GM19025 (cell line): ENCODE data around the gene SNX13.
"Not testable (repeated sequence)": the region's sequence is repeated elsewhere in the genome, so short reads cannot be mapped to it uniquely, and the experiment has no call there.

Source experiments
- ATAC-seq: cut with Tn5 transposase; IDR thresholded peaks from one replicate; pipeline ENCODE4 v1.9.1; 2021; ENCODE audit warnings: mild to moderate bottlenecking, low read depth, moderate library complexity; ENCODE audit not compliant: unreplicated experiment

SNX13 gene

DNA sequence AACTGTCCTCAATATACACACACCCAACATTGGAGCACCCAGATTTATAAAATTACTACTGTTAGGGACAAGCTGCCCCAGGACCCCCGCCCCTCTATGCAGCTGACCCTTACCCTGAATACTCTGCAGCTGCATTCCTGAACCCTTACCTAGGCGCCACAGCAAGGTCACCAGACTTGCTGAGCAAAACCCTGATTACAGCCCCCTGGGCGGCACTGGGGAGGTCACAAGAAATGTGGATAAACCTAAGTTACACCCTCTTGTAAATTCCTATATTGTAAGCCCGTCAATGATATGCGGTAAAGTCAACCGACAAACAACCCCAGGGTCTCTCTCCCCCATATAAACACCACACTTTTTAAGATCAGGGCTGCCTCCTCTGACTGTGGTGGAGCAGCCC lies 25.1 kb downstream of the SNX13 start:
- ATAC-seq, result no peak

DNA sequence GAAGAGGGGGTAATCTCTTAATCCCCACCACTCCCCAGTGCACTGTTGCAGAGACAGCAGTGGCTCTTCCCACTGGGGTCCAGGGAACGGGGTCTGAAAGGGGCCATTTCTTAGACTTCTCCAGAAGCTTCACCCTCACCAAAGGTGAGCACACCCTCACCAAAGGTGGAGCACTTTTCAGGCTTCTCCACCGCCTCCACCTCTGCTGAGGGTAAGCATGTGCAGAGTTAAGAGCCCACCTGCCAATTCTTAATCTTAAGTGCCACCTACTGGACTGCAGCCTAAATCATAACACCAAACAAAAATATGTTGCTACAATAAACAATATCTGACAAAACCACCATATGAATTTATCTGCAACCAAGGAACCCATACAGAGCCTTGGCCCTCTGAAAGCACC lies 27.0 kb downstream of the SNX13 start:
- ATAC-seq, result no peak

DNA sequence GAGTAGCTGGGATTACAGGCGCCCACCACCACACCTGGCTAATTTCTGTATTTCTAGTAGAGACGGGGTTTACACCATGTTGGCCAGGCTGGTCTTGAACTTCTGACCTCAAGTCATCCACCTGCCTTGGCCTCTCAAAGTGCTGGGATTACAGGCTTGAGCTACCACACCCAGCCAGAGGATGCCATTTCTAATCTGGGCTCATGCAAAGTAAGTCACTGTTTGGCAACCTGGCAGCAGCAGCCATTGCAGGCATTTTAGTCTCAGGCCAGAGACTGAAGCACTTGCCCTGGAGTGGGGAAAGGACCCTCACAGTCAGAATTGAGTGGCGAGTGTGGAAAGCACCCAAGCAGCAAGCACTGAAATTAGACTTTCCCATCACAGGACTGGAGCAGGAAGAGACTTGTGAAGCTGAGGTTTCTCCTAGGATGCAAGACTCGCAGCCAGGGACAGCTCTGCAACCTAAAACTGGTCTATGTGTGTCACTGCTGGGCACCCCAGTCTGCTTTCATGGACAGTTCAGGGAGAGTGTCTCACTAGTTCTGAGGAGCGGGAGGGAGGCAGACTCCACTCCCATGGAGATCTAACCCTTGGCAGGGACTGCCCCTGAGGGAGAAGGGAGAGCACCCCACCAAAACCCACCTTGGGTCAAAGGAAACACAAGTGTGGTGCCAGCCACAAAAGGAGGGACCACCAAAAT lies 27.6 kb downstream of the SNX13 start:
- ATAC-seq, result no peak

DNA sequence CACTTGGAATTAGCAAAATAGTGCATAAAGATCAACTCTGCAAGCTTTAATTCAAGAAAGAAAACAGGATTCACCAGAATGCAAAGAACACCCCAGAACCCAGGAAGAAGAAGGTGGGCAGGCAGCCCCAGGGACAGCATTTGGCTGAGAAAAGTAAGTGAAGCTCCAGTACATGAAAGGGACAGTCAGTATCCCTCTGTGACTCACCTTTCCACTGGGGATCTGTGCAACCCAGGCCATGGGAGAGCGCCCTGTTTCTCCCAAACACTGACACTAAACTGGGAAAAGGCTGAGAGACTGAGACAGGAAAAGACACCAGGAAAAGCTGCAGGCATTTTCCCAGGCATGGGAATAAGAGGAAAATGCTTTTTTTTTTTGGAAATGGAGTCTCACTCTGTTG lies 28.2 kb downstream of the SNX13 start:
- ATAC-seq, result no peak

DNA sequence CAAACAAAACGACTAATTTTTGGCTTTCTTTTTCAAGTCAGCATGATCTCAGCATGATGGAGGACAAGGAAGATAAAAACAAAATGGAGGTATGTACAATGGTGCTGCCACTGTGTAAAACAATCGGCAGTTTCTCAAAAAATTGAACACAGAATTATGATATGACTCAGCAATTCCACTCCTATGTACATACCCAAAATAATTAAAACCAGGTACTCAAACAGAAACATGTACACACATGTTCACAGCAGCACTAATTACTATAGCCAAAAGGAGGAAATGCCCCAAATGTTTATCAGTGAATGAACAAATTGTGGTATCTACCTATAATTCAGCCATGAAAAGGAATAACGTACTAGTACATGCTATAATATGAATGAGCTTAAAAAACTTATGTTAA lies 29.9 kb downstream of the SNX13 start:
- ATAC-seq, result no peak

DNA sequence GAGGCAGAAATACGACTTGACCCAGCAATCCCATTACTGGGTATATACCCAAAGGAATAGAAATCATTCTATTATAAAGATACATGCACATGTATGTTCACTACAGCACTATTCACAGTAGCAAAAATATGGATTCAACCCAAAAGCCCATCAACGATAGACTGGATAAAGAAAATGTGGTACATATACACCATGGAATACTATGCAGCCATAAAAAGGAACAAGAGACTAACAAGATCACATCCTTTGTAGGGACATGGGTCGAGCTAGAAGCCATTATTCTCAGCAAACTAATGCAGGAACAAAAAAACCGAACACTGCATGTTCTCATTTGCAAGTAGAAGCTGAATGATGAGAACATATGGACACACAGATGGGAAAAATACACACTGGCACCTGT lies 31.0 kb downstream of the SNX13 start:
- not testable (repeated sequence) for ATAC-seq

DNA sequence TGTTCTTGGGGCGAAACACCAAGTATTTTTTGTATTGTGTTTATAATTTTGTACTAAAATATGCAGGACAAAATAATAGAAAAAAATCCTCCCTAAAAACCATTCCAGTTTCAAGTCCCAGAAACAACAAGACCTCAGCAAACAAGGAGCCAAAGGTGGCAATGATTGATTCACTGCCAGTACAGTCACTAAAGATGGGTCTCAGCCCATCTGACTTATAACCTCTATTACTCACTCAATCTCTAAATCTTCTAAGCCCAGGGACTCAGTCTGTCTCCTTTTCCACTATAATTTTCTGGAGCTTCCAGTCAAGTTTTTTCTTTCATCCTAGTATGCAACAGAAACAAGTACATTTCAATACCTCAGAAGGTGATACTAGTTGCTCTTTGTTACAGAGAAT lies 33.3 kb downstream of the SNX13 start:
- no peak for ATAC-seq

DNA sequence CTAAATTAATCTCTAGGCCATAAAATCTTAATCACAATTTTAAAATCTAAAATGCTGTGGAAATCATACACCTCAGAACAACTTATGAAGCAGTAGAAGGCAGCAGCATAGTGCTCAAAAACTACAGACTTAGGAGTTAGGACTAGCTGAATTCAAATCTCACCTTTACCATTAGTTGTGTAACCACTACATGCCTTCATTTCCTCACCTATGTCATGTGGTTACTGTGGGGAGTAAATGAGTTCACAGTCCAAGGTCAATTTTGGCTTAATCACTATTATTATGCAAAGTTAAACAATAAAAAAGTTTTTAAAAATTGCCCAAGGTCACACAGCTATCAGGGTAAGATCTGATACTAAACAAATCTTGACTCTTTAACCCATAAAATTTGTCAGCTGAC lies 37.0 kb downstream of the SNX13 start:
- ATAC-seq, result no peak

DNA sequence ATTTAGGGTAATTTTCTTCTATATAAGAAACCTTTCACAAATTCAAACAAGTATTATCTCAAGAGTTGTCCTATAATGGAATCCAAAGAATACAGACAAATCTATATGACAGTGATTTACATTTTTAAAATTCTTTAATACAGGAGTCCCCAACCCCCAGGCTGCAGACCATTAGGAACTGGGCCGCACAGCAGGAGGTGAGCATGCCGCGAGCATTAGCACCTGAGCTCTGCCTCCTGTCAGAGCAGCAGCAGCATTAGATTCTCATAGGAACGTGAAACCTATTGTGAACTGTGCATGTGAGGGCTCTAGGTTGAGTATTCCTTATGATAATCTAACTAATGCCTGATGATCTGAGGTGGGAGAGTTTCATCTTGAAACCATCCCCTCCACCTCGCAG lies 37.7 kb downstream of the SNX13 start:
- no peak for ATAC-seq

DNA sequence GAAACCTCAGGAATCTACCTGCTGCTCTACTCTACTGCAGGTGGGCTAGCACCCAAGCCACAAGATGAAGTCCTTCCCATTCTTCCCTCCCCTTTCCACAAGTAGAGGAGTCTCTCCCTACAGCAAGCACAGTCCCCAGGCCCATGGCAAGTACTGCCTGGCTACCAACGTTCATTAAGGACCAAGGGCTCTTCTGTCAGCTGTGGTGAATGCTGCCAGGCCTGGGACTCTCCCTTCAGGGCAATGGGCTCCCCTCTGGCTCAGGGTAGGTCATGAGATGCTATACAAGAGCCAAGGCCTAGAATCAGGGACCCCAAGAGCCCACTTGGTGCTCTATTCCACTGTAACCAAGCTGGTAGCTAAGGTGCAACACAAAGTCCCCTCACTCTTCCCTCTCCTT lies 39.8 kb downstream of the SNX13 start:
- no peak for ATAC-seq

DNA sequence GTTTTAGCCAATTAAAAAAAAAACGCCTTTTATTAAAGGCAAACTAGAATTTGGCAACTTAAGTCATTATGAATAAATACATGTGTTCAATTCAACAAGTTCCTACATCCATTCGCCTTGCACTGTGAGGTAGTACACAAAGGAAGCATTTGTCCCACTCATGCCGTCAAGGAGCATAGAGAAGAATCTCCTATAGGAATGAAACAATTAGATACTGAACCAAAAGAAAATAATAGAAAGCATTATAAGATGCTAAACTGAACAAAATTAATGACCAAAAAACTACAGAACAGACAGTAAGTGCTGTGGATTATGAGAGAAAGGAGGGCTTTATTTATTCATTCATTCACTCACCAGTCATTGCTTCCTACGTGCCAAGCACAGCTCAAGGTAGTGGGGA lies 42.2 kb downstream of the SNX13 start:
- no peak for ATAC-seq

DNA sequence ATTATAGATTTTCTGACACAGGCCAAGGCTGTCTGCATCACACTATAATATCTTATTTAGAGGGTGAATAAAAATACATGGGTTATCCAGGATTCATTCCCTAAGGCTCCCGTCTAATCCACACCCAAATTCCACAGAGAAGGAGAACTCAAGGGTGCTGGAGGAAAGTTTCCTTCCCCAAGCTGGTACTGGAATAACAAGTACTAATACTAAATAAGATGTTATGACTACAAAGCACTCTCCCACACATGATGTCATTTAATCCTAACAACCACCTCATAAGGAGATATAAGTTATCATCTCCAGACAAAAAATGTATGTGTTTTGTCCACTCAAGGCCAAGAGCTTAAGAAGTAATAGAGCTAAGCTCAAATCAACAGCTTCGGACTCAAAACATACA lies 53.0 kb downstream of the SNX13 start:
- no peak for ATAC-seq

DNA sequence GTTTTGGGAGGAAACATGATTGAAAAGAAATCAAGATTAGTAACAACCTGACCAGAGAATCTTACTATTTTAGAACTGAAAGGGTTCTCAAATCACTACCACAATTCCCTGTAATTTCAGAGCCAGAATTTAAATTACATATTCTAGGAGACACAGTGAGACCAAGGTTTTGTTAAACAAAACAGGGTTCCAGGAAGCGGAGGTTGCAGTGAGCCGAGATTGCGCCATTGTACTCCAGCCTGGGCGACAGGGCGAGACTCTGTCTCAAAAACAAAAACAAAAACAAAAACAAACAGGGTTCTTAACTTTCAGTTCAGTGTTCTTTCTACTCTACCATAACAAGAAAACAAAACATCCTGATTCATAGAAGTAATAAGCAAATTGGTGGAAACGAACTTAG lies 57.6 kb downstream of the SNX13 start:
- no peak for ATAC-seq

DNA sequence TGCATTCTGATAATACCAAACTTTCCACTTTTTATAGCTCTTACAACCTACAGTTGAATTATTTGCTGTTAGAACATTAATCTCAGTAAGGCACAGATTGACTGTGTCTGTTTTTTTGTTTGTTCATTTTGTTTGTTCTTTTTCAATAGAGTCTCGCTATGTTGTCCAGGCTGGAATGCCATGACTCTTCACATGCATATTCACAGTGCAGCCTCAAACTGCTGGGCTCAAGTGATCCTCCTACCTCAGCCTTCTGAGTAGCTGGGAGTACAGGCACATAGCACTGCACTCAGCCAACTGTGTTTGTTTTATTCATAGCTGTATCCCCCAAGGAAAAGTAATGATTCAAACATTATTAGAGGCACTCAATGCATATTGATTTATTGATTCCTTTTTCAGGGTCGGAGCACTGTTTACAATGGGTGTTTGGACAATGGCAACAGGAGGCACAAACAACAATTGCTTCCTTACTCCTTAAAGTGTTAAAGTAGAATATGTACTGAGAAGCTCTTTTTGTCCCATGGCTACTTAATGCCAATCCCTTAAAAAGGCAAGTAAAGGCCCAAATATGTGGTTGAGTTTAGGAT lies 61.1 kb downstream of the SNX13 start:
- no peak for ATAC-seq

DNA sequence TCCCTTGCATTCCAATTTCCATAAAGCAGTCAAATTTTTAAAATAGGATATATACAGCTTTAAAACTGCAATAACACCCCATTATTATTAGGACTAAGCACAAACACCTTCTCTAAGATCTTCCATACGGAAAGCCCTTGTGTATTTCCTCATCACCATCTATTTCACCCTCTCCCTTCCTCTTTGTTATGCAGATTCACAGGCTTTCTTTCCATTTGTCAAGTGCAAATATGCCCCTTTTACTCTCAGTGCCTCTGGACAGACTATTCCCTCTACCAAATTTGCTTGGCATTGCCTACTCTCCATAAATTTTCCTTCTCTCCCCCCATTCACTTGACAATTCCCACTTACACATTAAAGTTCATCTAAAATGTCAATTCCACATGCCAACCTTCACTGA lies 61.7 kb downstream of the SNX13 start:
- no peak for ATAC-seq

DNA sequence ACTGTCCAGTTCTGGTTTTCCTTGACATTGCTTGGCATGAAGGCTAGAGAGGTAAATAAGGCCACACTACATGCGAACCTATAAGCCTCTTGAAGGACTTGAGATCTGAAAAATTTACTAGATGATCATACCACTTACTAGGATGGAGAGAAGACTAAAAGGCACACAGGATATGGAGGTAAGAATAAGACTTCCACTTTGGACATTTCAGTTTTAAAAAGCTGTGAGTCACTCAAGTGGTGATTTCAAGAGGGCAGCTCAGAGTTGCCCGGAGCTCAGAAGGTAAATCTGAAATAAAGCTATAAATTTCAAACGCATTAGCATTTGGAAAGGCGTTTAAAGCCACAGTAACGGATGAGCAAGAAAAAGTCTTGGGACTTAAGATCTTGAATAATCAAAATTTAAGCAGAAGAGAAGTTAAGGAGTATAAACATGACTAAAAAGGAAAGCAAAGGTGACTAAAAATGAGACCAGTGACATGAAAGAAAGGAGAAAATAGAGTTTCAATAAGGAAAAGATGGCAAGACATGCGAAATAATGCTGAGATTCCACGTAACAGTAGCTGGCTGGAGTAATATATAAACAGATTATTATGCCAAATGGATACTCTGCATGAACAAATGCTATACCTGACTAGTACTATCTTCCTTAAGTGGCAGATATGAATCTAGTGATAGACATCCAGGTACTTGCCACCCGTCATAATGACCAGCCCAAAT lies 68.3 kb downstream of the SNX13 start:
- ATAC-seq, result no peak

DNA sequence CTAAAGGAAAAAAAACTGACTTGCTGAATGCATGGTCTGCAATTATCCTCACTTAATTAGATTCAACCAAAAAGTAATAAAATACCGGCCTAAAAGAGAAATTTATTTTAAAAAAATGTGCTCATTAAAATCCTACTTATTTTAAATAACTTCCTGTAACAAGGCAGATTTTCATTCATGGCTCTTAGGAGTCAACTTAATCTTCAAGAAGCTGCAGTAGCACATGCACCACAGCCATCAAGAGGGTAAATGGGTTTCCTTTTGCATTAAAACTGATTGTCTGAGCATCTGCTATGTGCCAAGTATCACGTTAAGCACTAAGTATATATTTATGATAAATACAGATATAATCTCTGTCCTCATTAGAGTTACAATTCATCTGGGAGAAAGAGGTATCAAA lies 69.9 kb downstream of the SNX13 start:
- ATAC-seq, result no peak

DNA sequence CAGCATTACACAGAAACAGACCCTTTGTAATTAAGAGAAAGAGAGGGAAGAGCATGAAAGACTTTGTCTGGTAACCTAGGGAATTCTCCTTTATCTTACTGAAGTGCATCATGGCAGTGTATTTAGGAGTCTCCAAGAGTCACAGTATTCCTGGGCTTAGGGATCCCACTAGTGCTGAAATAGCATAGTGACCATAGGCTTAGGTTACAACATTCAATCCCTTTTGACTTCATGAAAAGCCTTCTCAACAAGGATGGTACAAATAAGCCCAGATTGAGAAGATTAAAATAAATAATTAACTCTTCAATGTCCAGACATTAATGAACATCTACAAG lies 76.5 kb downstream of the SNX13 start:
- ATAC-seq, result no peak

DNA sequence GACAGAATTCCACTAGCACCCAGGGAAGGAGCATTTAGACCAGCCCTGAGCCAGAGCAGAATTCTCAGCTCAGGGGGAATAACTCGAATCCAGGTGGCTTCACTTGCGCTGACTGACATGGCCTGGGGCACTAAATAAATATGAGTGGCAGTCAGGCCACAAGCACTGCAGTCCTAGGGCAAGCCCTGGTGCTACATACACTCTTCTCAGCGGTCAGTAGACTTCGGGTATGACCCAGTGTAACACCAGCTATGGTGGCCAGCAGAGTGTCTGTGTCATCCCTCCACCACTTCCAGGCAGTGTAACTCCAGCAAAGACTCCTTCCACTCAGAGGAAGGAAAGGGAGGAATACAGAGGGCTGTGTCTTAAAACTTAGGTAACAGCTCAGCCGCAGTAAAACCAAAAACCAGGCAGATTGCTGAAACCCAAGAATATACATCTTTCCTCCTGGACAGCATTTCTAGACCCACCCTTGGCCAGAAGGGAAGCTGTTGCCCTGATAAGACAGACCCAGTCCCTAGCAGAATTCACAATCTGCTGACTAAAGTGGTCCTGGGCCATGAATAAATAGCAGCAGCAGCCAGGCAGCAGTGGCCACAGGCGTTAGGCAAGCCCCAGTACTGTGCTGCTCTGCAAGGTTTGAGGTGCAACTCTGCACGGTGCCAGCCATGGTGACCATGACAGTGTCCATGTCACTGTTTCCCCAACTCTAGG lies 77.0 kb downstream of the SNX13 start:
- no peak for ATAC-seq

DNA sequence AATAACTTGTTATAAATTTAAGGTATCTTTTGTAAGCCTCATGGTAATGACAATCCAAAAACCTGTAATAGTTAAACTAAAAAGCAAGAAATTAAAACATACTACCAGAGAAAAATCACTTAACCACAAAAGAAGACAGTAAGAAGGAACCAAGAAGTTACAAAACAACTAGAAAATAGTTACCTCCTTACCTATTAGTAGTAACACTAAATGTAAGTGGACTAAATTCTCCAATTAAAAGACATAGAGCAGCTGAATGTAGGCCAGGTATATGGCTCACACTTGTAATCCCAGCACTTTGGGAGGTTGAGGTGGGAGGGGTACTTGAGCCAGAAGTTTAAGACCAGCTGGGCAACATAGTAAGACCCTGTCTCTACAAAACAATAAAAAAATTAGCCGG lies 84.0 kb downstream of the SNX13 start:
- no peak for ATAC-seq

DNA sequence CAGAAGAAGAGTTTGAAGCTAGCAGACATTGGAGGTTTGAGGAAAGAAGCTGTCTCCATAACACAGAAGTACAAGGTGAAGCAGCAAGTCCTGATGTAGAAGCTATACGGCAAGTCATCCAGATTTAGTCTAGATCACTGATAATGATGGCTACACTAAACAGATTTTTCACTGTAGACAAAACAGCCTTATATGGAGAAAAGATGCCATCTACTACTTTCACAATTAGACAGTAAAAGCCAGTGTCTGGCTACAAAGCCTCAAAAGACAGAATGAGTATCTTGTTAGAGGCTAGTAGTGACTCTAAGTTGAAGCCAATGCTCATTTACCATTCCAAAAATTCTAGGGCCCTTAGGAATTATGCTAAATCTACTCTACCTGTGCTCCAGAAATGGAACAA lies 85.1 kb downstream of the SNX13 start:
- ATAC-seq, result no peak
